ENCODE measurements around the gene PNPLA5.

PNPLA5 gene

GRCh38 chr22:43847376-43848289 is 44.2 kb downstream of the PNPLA5 start:
- TF ChIP-seq CTBP1 (IDR thresholded peaks at IDR 0.05; ENCODE audit: borderline replicate concordance) (no peak), SP1 (IDR thresholded peaks at IDR 0.05) (no peak), BHLHE40 (IDR thresholded peaks at IDR 0.05; ENCODE audit: borderline replicate concordance) (no peak)
- ChIA-PET POLR2A (no interaction called here), CTCF (interaction anchor here (2.0 kb wide), 1 partner anchor 35 kb away, joined by 8 read pairs; no protein-coding TSS in a partner anchor)
- DNase-seq (ENCODE audit: extremely low spot score), result no peak

GRCh38 chr22:43846966-43847365 is 44.8 kb downstream of the PNPLA5 start:
- ChIA-PET CTCF (no interaction called here), POLR2A (no interaction called here)
- TF ChIP-seq TARDBP (IDR thresholded peaks at IDR 0.05) (no peak), NFRKB (IDR thresholded peaks at IDR 0.05) (no peak), L3MBTL2 (conservative IDR thresholded peaks at IDR 0.05) (no peak), SP1 (IDR thresholded peaks at IDR 0.05) (no peak), FOXA1 (IDR thresholded peaks at IDR 0.05) (no peak), HDGF (IDR thresholded peaks at IDR 0.05; ENCODE audit: borderline replicate concordance) (no peak), FOXK2 (IDR thresholded peaks at IDR 0.05) (no peak), ARNT (IDR thresholded peaks at IDR 0.05) (no peak), BHLHE40 (IDR thresholded peaks at IDR 0.05; ENCODE audit: borderline replicate concordance) (no peak), SUZ12 (IDR thresholded peaks at IDR 0.05) (no peak), CTBP1 (IDR thresholded peaks at IDR 0.05; ENCODE audit: borderline replicate concordance) (no peak), LEF1 (IDR thresholded peaks at IDR 0.05; ENCODE audit: borderline replicate concordance) (no peak), FOXM1 (IDR thresholded peaks at IDR 0.05; ENCODE audit: borderline replicate concordance) (no peak)
- TF ChIP-seq, protein P1, sequence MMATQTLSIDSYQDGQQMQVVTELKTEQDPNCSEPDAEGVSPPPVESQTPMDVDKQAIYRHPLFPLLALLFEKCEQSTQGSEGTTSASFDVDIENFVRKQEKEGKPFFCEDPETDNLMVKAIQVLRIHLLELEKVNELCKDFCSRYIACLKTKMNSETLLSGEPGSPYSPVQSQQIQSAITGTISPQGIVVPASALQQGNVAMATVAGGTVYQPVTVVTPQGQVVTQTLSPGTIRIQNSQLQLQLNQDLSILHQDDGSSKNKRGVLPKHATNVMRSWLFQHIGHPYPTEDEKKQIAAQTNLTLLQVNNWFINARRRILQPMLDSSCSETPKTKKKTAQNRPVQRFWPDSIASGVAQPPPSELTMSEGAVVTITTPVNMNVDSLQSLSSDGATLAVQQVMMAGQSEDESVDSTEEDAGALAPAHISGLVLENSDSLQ (IDR thresholded peaks at IDR 0.05), result no peak
- no peak for DNase-seq (ENCODE audit: extremely low spot score)

- no peak for DNase-seq (ENCODE audit: extremely low spot score)
- ChIA-PET CTCF (interaction anchor here (1.1 kb wide), 1 partner anchor 39 kb away, joined by 3 read pairs; no protein-coding TSS in a partner anchor), POLR2A (no interaction called here)
- TF ChIP-seq L3MBTL2 (conservative IDR thresholded peaks at IDR 0.05), result no peak
- TF ChIP-seq NFRKB (IDR thresholded peaks at IDR 0.05), result no peak
- TF ChIP-seq SP1 (IDR thresholded peaks at IDR 0.05), result no peak
- TF ChIP-seq SUZ12 (IDR thresholded peaks at IDR 0.05), result no peak
- TF ChIP-seq BHLHE40 (IDR thresholded peaks at IDR 0.05; ENCODE audit: borderline replicate concordance), result no peak
- TF ChIP-seq, protein P1 (IDR thresholded peaks at IDR 0.05), result no peak
- TF ChIP-seq FOXA1 (IDR thresholded peaks at IDR 0.05), result no peak
- no peak for TF ChIP-seq ZNF384 (IDR thresholded peaks at IDR 0.05)
- no peak for TF ChIP-seq CTBP1 (IDR thresholded peaks at IDR 0.05; ENCODE audit: borderline replicate concordance)
- TF ChIP-seq FOXM1 (IDR thresholded peaks at IDR 0.05; ENCODE audit: borderline replicate concordance), result no peak
Measured at GRCh38 chr22:43845981-43846380, 45.8 kb downstream of the PNPLA5 start.

DNA sequence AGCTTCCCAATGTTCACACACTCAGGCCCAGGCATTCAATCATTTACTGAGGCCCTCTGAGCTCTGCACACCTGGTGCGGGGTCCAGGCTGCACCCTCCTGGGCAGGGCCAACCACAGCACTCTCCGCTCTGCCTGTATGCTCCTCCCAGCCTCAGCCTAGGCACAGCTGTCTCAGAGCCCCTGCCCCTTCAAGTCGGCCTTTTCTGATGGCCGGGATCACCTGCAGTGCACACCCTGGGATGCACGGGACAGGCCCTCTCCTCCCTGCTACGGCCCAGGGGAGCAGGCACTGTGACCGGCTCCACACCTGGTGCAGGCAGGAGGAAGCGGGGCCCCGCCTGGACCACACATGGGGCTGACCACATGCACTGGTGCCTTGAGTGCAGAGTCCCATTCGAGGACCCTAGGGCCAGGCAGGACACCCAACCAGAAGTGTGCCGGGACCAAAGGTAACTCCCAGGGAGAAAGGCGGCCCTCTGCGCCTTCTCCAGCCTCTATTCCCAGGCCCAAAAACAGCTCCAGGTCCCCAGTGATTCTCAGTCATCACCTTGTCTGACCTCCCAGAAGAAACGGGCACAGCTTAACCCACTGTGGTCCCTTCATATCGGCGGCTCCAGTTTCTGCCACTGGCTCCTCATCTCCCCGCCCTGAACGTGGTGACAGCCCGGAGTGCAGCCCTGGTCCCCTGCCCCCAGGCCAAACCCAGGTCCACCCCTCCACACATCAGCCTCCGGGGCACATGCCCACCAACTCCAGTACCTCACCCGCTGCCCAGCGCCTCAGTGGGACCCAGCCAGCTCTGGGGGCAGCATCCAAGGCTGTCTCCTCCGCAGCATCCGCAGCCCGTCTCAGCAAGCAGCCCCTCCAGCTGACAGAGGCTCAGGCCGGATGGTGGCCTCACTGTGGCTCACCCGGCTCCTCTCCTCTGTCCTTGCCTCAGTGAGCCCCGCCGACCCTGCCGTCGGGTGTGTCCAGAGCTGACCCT is 47.0 kb downstream of the PNPLA5 start:
- no peak for DNase-seq (ENCODE audit: extremely low spot score)
- CTCF ChIA-PET, result no interaction called here
- POLR2A ChIA-PET, result interaction anchor here (1.0 kb wide), 1 partner anchor 7 kb away, joined by 3 read pairs; no protein-coding TSS in a partner anchor
- no peak for TF ChIP-seq ZNF384 (IDR thresholded peaks at IDR 0.05)
- no peak for TF ChIP-seq NFRKB (IDR thresholded peaks at IDR 0.05)
- no peak for TF ChIP-seq FOXA1 (IDR thresholded peaks at IDR 0.05)
- no peak for TF ChIP-seq CTBP1 (IDR thresholded peaks at IDR 0.05; ENCODE audit: borderline replicate concordance)
- no peak for TF ChIP-seq ARNT (IDR thresholded peaks at IDR 0.05)
- no peak for TF ChIP-seq SUZ12 (IDR thresholded peaks at IDR 0.05)
- TF ChIP-seq L3MBTL2 (conservative IDR thresholded peaks at IDR 0.05), result no peak
- TF ChIP-seq BHLHE40 (IDR thresholded peaks at IDR 0.05; ENCODE audit: borderline replicate concordance), result no peak
- TF ChIP-seq HDGF (IDR thresholded peaks at IDR 0.05; ENCODE audit: borderline replicate concordance), result no peak
- no peak for TF ChIP-seq FOXK2 (IDR thresholded peaks at IDR 0.05)
- TF ChIP-seq, protein P1 (IDR thresholded peaks at IDR 0.05), result no peak
- TF ChIP-seq LEF1 (IDR thresholded peaks at IDR 0.05; ENCODE audit: borderline replicate concordance), result no peak
- no peak for TF ChIP-seq ELF4 (IDR thresholded peaks at IDR 0.05)
- no peak for TF ChIP-seq TARDBP (IDR thresholded peaks at IDR 0.05)
- no peak for TF ChIP-seq SP1 (IDR thresholded peaks at IDR 0.05)

DNA sequence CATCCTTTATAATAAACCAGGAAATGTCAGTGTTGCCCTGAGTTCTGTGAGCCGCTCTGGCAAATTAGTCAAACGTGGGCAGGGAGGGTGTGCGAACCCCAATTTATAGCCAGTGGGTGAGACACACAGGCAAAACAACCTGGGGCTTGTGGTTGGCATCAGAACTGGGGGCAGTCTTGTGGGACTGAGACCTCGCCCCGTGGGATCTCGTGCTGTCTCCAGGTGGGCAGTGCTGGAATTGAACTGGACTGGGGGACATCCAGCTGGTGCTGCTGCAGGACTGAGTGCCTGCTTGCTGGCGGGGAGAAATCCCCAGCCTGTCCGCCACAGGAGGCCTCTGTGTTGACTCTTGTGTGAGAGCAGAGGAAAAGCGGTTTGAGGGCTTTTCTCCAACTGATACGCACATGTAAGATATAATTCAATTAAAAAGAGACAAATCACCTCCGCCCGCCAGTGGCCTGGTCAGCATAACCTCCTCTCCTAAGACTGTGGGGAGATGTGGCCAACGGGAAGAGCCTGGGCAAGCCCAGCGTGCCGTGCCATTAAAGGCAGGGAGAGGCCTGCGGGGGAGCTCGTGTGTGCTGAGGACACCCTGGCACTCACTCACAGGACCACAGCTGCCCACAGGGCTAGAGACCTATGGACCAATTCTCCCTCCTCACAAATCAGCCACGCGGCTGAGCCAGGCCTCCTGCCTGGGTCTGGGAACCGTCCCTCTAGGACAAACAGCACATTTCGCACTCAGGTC is 47.9 kb downstream of the PNPLA5 start:
- DNase-seq (ENCODE audit: extremely low spot score), result no peak
- TF ChIP-seq BHLHE40 (IDR thresholded peaks at IDR 0.05; ENCODE audit: borderline replicate concordance), result no peak
- no peak for TF ChIP-seq FOXA1 (IDR thresholded peaks at IDR 0.05)
- TF ChIP-seq SUZ12 (IDR thresholded peaks at IDR 0.05), result no peak
- no peak for TF ChIP-seq ZNF384 (IDR thresholded peaks at IDR 0.05)
- no peak for TF ChIP-seq FOXK2 (IDR thresholded peaks at IDR 0.05)
- TF ChIP-seq TARDBP (IDR thresholded peaks at IDR 0.05), result no peak
- TF ChIP-seq CTBP1 (IDR thresholded peaks at IDR 0.05; ENCODE audit: borderline replicate concordance), result no peak
- TF ChIP-seq ELF4 (IDR thresholded peaks at IDR 0.05), result no peak
- TF ChIP-seq, protein P1 (IDR thresholded peaks at IDR 0.05), result no peak
- no peak for TF ChIP-seq NFRKB (IDR thresholded peaks at IDR 0.05)
- no peak for TF ChIP-seq ARNT (IDR thresholded peaks at IDR 0.05)
- no peak for TF ChIP-seq FOXM1 (IDR thresholded peaks at IDR 0.05; ENCODE audit: borderline replicate concordance)
- no peak for TF ChIP-seq LEF1 (IDR thresholded peaks at IDR 0.05; ENCODE audit: borderline replicate concordance)
- no peak for TF ChIP-seq L3MBTL2 (conservative IDR thresholded peaks at IDR 0.05)
- no peak for TF ChIP-seq SP1 (IDR thresholded peaks at IDR 0.05)
- TF ChIP-seq HDGF (IDR thresholded peaks at IDR 0.05; ENCODE audit: borderline replicate concordance), result no peak
- ChIA-PET CTCF (no interaction called here), POLR2A (interaction anchor here (1.0 kb wide), 2 partner anchors 8 to 19 kb away, joined by 3 read pairs; partner anchors contain the start of gene SULT4A1)
